Measurements from ENCODE around the gene THAP7.
"Not testable (repeated sequence)": the region's sequence is repeated elsewhere in the genome, so short reads cannot be mapped to it uniquely, and the experiment has no call there.

GRCh38 chr22:21048965-21049364 lies 47.0 kb upstream of the THAP7 start:
- TF ChIP-seq, protein P1, sequence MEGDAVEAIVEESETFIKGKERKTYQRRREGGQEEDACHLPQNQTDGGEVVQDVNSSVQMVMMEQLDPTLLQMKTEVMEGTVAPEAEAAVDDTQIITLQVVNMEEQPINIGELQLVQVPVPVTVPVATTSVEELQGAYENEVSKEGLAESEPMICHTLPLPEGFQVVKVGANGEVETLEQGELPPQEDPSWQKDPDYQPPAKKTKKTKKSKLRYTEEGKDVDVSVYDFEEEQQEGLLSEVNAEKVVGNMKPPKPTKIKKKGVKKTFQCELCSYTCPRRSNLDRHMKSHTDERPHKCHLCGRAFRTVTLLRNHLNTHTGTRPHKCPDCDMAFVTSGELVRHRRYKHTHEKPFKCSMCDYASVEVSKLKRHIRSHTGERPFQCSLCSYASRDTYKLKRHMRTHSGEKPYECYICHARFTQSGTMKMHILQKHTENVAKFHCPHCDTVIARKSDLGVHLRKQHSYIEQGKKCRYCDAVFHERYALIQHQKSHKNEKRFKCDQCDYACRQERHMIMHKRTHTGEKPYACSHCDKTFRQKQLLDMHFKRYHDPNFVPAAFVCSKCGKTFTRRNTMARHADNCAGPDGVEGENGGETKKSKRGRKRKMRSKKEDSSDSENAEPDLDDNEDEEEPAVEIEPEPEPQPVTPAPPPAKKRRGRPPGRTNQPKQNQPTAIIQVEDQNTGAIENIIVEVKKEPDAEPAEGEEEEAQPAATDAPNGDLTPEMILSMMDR (IDR thresholded peaks at IDR 0.05), result not testable (repeated sequence)
- not testable (repeated sequence) for TF ChIP-seq POLR2A (IDR thresholded peaks at IDR 0.05)

Measured in adrenal gland (tissue), 5 donors.